D721Med (cell line): ENCODE data around the gene BLOC1S1.

Source experiments
- DNase-seq: peaks from one replicate; pipeline ENCODE4 v3.0.0; 2011; ENCODE audit warnings: low spot score; ENCODE audit not compliant: insufficient read length
- FAIRE-seq: peaks from 2 replicates; lab custom pipeline; 2011; peaks lifted over from hg19 to GRCh38; lab: Jason Lieb, UNC
- TF ChIP-seq, protein P1 (sequence below): IDR thresholded peaks from 2 replicates; pipeline ENCODE4 v1.5.1; 2012; ENCODE audit warnings: mild to moderate bottlenecking, control low read depth; ENCODE audit not compliant: insufficient read depth; ENCODE audit errors: missing control alignments

BLOC1S1 gene

GRCh38 chr12:55715833-55716581, at the start of gene BLOC1S1:
BLOC1S1 (plus strand) TSS chr12:55716046; CDS start chr12:55716052, 6 bp downstream.
- DNase-seq (peak; percentile 96), FAIRE-seq (no peak)
- TF ChIP-seq, protein P1, sequence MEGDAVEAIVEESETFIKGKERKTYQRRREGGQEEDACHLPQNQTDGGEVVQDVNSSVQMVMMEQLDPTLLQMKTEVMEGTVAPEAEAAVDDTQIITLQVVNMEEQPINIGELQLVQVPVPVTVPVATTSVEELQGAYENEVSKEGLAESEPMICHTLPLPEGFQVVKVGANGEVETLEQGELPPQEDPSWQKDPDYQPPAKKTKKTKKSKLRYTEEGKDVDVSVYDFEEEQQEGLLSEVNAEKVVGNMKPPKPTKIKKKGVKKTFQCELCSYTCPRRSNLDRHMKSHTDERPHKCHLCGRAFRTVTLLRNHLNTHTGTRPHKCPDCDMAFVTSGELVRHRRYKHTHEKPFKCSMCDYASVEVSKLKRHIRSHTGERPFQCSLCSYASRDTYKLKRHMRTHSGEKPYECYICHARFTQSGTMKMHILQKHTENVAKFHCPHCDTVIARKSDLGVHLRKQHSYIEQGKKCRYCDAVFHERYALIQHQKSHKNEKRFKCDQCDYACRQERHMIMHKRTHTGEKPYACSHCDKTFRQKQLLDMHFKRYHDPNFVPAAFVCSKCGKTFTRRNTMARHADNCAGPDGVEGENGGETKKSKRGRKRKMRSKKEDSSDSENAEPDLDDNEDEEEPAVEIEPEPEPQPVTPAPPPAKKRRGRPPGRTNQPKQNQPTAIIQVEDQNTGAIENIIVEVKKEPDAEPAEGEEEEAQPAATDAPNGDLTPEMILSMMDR = no peak

DNA sequence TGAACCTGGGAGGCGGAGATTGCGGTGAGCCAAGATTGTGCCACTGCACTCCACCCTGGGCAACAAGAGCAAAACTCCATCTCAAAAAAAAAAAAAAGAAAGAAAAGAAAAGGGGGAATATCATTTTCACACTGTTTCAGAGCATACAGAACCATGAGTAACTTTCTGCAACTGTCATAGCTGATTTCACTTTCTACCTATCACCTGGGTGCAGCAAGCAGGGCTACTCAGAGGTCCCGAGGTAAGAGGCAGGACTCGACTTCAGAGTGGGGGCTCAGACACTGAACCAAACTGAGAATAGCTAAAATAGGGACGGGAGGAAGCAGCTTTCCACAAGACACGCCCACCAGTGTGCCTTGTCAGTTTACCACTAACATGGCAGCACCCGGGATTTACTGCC, 49.3 kb upstream of the BLOC1S1 start:
- TF ChIP-seq, protein P1 = no peak
- no peak for FAIRE-seq
- DNase-seq = no peak

- DNase-seq (no peak), FAIRE-seq (no peak)
- TF ChIP-seq, protein P1 = no peak
Observed at GRCh38 chr12:55670276-55670675, 45.6 kb upstream of the BLOC1S1 start.

- DNase-seq (no peak), FAIRE-seq (no peak)
- TF ChIP-seq, protein P1 = no peak
Observed at GRCh38 chr12:55671746-55672145, 44.1 kb upstream of the BLOC1S1 start.

DNA sequence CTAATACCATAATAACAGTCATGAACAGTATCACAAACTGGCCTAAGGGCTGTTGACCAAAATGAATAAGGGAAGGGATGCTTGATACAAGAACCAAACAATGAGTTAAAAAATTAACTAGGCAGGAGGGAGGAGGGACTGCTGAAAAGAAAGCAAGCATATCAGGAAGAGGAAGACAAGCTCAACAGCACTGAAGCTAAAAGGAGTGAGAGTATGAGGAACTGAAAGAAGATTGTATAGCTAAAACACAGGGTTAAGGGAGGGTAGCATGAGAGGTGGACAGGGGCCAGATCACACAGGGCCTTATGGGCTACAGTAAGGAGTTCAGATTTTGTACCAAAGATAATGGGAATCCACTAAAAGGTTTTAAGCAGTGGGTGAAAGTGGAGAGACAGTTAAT, 42.2 kb upstream of the BLOC1S1 start:
- no peak for FAIRE-seq
- no peak for DNase-seq
- TF ChIP-seq, protein P1 = no peak

- DNase-seq (no peak), FAIRE-seq (no peak)
- TF ChIP-seq, protein P1 = no peak
Observed at GRCh38 chr12:55675666-55676065, 40.2 kb upstream of the BLOC1S1 start.

GRCh38 chr12:55676707-55677106, 39.1 kb upstream of the BLOC1S1 start:
- no peak for FAIRE-seq
- TF ChIP-seq, protein P1 = no peak
- DNase-seq = no peak
